HAP-1 (cell line): ENCODE measurements around the gene DCP1A.
"Not testable (repeated sequence)": the region's sequence is repeated elsewhere in the genome, so short reads cannot be mapped to it uniquely, and the experiment has no call there.

Experiments
- DNase-seq, 2 experiments: peaks; one replicate each; pipeline ENCODE4 v3.0.0-alpha.2; 2016 to 2020; ENCODE audit warnings: low spot score in 2 of 2
- H3K27me3 ChIP-seq: fragments of 250-450 bp; sonication (Bioruptor Pico); 2 replicates; pipeline ENCODE4 v1.5.1; 2020; ENCODE audit warnings: low read depth, mild to moderate bottlenecking, moderate library complexity
- H3K36me3 ChIP-seq: fragments of 250-450 bp; sonication (Bioruptor Pico); replicated peaks from 2 replicates; pipeline ENCODE4 v1.5.1; 2020; ENCODE audit warnings: mild to moderate bottlenecking
- H3K4me1 ChIP-seq: fragments of 250-450 bp; sonication (Bioruptor Pico); 2 replicates; pipeline ENCODE4 v1.5.1; 2020; ENCODE audit warnings: mild to moderate bottlenecking
- H3K4me3 ChIP-seq: fragments of 250-450 bp; sonication (Bioruptor Pico); 2 replicates; pipeline ENCODE4 v1.5.1; 2020; ENCODE audit warnings: mild to moderate bottlenecking, moderate library complexity
- H3K9me3 ChIP-seq: fragments of 250-450 bp; sonication (Bioruptor Pico); 2 replicates; pipeline ENCODE4 v1.5.1; 2020; ENCODE audit warnings: mild to moderate bottlenecking, moderate library complexity
- in situ Hi-C: fragments of 300-500 bp; cut with MboI; formaldehyde crosslinking; loops from 3 replicates; pipeline ENCODE4 v1.14.3; 2020; ENCODE audit warnings: low sequenced_read_pairs, inconsistent platforms, mixed read lengths

Gene DCP1A

GRCh38 chr3:53255423-53255774, 91.9 kb downstream of the DCP1A start:
- Histone ChIP-seq H3K27me3 (no peaks in the 10 kb centered on the region), H3K36me3 (peaks cover 23% of the 10 kb centered on the region), H3K9me3 (no peaks in the 10 kb centered on the region), H3K4me3 (peak overlapping the region; percentile 91), H3K4me1 (peaks cover 49% of the 10 kb centered on the region)
- in situ Hi-C loops: no loop called here
- DNase-seq: peak in 1 of 2 experiments; percentile 31

GRCh38 chr3:53254509-53255422, 92.6 kb downstream of the DCP1A start:
- peaks cover 53% of the 10 kb centered on the region for H3K4me1 ChIP-seq
- DNase-seq: peak; percentile 67 to 89

GRCh38 chr3:53253707-53254508, 93.4 kb downstream of the DCP1A start:
- no peaks in the 10 kb centered on the region for H3K27me3 ChIP-seq
- H3K4me1 ChIP-seq: peaks cover 44% of the 10 kb centered on the region
- H3K36me3 ChIP-seq: peaks cover 28% of the 10 kb centered on the region
- H3K9me3 ChIP-seq: no peaks in the 10 kb centered on the region
- in situ Hi-C loops: no loop called here
- peak overlapping the region; percentile 91 for H3K4me3 ChIP-seq
- DNase-seq: no peak

More at GRCh38 chr3:53254509-53255422, 92.6 kb downstream of the DCP1A start:
- no peaks in the 10 kb centered on the region for H3K27me3 ChIP-seq
- in situ Hi-C loops: no loop called here
- peak overlapping the region; percentile 91 for H3K4me3 ChIP-seq
- H3K36me3 ChIP-seq: peaks cover 26% of the 10 kb centered on the region
- no peaks in the 10 kb centered on the region for H3K9me3 ChIP-seq

GRCh38 chr3:53252947-53253322, 94.4 kb downstream of the DCP1A start:
- DNase-seq, H3K27me3 ChIP-seq, in situ Hi-C loops, H3K9me3 ChIP-seq: not testable (repeated sequence)
- Histone ChIP-seq H3K36me3 (peaks cover 38% of the 10 kb centered on the region), H3K4me3 (peak overlapping the region; percentile 91), H3K4me1 (peaks cover 47% of the 10 kb centered on the region)

- H3K36me3 ChIP-seq: peaks cover 41% of the 10 kb centered on the region
- H3K9me3 ChIP-seq: no peaks in the 10 kb centered on the region
- peak overlapping the region; percentile 91 for H3K4me3 ChIP-seq
- no peaks in the 10 kb centered on the region for H3K27me3 ChIP-seq
- peaks cover 48% of the 10 kb centered on the region for H3K4me1 ChIP-seq
- DNase-seq: peak; percentile 54 to 75
- in situ Hi-C loops: no loop called here
These were observed 95.0 kb downstream of the DCP1A start for GRCh38 chr3:53252096-53252946.

- Histone ChIP-seq H3K27me3 (no peaks in the 10 kb centered on the region), H3K4me3 (no peak overlapping the region), H3K4me1 (peaks cover 44% of the 10 kb centered on the region), H3K9me3 (no peaks in the 10 kb centered on the region), H3K36me3 (peaks cover 45% of the 10 kb centered on the region)
- in situ Hi-C loops: no loop called here
- DNase-seq: no peak
These were observed 96.3 kb downstream of the DCP1A start for GRCh38 chr3:53250881-53251605.

- Histone ChIP-seq H3K27me3 (no peaks in the 10 kb centered on the region), H3K4me1 (peaks cover 44% of the 10 kb centered on the region), H3K9me3 (no peaks in the 10 kb centered on the region), H3K36me3 (peaks cover 47% of the 10 kb centered on the region), H3K4me3 (no peak overlapping the region)
- DNase-seq: no peak
- in situ Hi-C loops: no loop called here
These were observed 96.9 kb downstream of the DCP1A start for GRCh38 chr3:53250453-53250852.

GRCh38 chr3:53248161-53248560, 99.2 kb downstream of the DCP1A start:
- Histone ChIP-seq H3K4me3 (no peak overlapping the region), H3K4me1 (peaks cover 41% of the 10 kb centered on the region), H3K36me3 (peaks cover 53% of the 10 kb centered on the region), H3K27me3 (no peaks in the 10 kb centered on the region), H3K9me3 (no peaks in the 10 kb centered on the region)
- in situ Hi-C loops: no loop called here
- no peak for DNase-seq

- Histone ChIP-seq H3K27me3 (no peaks in the 10 kb centered on the region), H3K4me1 (peaks cover 36% of the 10 kb centered on the region)
These were observed 99.7 kb downstream of the DCP1A start for GRCh38 chr3:53247619-53248018.

GRCh38 chr3:53244271-53244670, 103.1 kb downstream of the DCP1A start:
- in situ Hi-C loops: no loop called here
- Histone ChIP-seq H3K4me1 (peaks cover 10% of the 10 kb centered on the region), H3K9me3 (no peaks in the 10 kb centered on the region), H3K36me3 (peaks cover 74% of the 10 kb centered on the region), H3K27me3 (no peaks in the 10 kb centered on the region), H3K4me3 (no peak overlapping the region)
- no peak for DNase-seq

More at GRCh38 chr3:53247619-53248018, 99.7 kb downstream of the DCP1A start:
- H3K9me3 ChIP-seq: no peaks in the 10 kb centered on the region
- in situ Hi-C loops: no loop called here
- no peak overlapping the region for H3K4me3 ChIP-seq
- DNase-seq: no peak
- H3K36me3 ChIP-seq: peaks cover 57% of the 10 kb centered on the region

GRCh38 chr3:53243785-53244184, 103.6 kb downstream of the DCP1A start:
- Histone ChIP-seq H3K4me3 (no peak overlapping the region), H3K36me3 (peaks cover 77% of the 10 kb centered on the region), H3K9me3 (no peaks in the 10 kb centered on the region), H3K4me1 (peaks cover 9% of the 10 kb centered on the region), H3K27me3 (no peaks in the 10 kb centered on the region)
- in situ Hi-C loops: no loop called here
- DNase-seq: no peak

- Histone ChIP-seq H3K9me3 (no peaks in the 10 kb centered on the region), H3K27me3 (no peaks in the 10 kb centered on the region), H3K36me3 (peaks cover 77% of the 10 kb centered on the region), H3K4me1 (peaks cover 3% of the 10 kb centered on the region), H3K4me3 (no peak overlapping the region)
- peak in 1 of 2 experiments; percentile 57 for DNase-seq
- in situ Hi-C loops: no loop called here
These were observed 104.2 kb downstream of the DCP1A start for GRCh38 chr3:53243165-53243564.

- no peak for DNase-seq
- in situ Hi-C loops: no loop called here
- H3K27me3 ChIP-seq: no peaks in the 10 kb centered on the region
- H3K4me1 ChIP-seq: no peaks in the 10 kb centered on the region
- H3K4me3 ChIP-seq: no peak overlapping the region
- H3K36me3 ChIP-seq: peaks cover 77% of the 10 kb centered on the region
- no peaks in the 10 kb centered on the region for H3K9me3 ChIP-seq
These were observed 104.7 kb downstream of the DCP1A start for GRCh38 chr3:53242642-53243041.
